PC-3 (cell line): Measurements from ENCODE around the gene CYP8B1.

Experiments used
- CTCF ChIP-seq: fragments of 300-600 bp; sonication (generic); conservative IDR thresholded peaks from 2 replicates; pipeline ENCODE4 v1.5.1; 2017; ENCODE audit warnings: antibody characterized with exemption, low read depth, mild to moderate bottlenecking, low read length
- EZH2 ChIP-seq: fragments of 300-600 bp; sonication (generic); IDR thresholded peaks from one replicate; pipeline ENCODE4 v1.6.1; 2017; ENCODE audit warnings: antibody characterized with exemption, mild to moderate bottlenecking, low read length; ENCODE audit not compliant: unreplicated experiment
- EZH2phosphoT487 ChIP-seq: fragments of 300-600 bp; sonication (generic); IDR thresholded peaks from 2 replicates; pipeline ENCODE4 v1.6.1; 2018; ENCODE audit warnings: mild to moderate bottlenecking, antibody characterized with exemption, low read length, borderline replicate concordance

GRCh38 chr3:42844815-42845214 lies 30.9 kb downstream of the CYP8B1 start:
- no peak for TF ChIP-seq EZH2
- TF ChIP-seq CTCF = no peak
- no peak for TF ChIP-seq EZH2phosphoT487
